NCI-H1092 (cell line): Measurements from ENCODE around the gene MEGF11.

Experiments used
- DNase-seq: peaks from one replicate; lab custom pipeline; 2025; lab: John Stamatoyannopoulos, UW

The MEGF11 gene

DNA sequence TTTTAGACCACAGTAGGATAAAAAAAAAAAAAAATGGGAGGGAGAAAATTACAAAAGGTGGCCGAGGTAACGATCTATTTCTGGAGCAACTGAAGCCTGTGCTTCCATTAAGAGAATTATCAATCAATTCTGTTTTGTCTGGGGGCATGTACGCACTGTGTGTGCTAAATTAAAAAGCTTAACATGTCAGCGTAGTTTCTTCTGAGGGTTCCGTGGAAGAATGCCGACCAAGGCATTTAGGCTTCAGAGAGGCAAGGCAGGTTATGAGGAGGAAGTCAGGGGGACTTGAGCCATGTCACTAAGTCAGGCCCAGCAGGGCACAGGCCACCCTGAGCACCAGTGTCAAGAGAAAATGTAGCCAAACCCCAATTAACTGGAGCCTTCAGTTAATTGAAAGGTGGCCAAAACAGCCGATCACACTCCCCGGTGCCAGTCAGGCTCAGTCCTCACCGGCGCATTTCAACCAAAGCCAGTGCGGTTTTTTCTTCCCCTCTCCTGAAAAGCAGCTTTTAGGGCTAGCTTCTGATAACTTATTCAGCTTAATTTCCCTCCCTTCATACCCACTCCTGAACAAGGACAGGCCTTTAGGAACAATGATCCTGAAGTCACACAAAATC lies 113.9 kb downstream of the MEGF11 start:
- no peak for DNase-seq

- no peak for DNase-seq
These were observed 114.5 kb downstream of the MEGF11 start for GRCh38 chr15:66138892-66139590.

DNA sequence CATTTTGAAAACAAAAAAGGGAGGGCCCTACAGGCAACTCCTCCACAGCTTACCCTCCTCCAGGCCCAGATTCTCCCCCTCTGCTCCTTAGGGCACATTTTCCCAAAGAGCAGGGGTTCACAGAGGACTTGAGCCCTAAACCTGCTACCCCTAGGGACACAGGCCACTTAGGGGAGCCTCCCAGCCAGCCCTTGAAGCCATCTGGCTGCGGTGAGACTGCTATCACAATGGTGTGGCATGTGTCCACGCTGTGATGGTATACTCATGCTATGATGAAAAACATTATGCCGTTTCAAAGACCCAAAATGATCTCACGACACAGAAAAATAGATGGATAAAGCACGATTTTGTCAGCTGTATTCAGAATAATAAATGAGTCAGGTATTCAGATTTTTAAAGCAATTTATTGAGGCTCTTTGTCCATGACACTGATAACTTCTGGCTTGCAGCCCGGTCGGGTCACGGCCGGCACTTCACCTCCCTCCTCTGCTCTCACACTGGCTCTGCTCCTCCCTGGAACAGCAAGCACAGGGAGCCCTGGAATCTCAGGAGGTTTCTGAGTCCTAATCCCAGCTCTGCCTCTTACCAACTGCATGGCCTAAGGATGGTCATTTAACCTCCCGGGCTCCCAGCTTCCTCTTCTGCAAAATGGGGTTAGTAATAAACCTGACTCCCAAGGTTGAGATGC lies 115.3 kb downstream of the MEGF11 start:
- peak; percentile 52 for DNase-seq

GRCh38 chr15:66136948-66137347 lies 116.6 kb downstream of the MEGF11 start:
- no peak for DNase-seq

GRCh38 chr15:66135664-66136063 lies 117.9 kb downstream of the MEGF11 start:
- DNase-seq, result no peak

- DNase-seq, result no peak
These were observed 119.3 kb downstream of the MEGF11 start for GRCh38 chr15:66134284-66134683.

- no peak for DNase-seq
These were observed 120.2 kb downstream of the MEGF11 start for GRCh38 chr15:66133247-66133885.

GRCh38 chr15:66132251-66132816 lies 121.2 kb downstream of the MEGF11 start:
- no peak for DNase-seq

DNA sequence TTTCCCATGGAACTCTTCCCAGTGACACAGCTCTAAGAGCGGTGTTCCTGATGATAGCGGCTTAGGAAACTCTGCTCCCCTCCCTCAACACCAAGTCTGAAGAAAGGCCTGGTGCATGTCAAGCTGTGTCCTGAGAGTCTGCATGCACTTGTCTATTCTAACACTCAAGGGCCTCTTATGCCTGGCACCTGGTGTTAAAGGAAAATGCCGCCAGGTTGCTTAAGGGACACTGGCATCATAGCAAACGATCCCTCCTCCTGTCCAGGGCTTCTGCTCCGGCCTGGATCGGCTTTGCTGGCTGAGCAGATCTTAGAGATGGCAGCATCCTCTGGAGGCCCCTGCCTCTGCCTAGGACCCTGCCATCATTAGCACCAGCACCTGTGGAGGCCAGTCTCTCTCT lies 121.7 kb downstream of the MEGF11 start:
- no peak for DNase-seq

DNA sequence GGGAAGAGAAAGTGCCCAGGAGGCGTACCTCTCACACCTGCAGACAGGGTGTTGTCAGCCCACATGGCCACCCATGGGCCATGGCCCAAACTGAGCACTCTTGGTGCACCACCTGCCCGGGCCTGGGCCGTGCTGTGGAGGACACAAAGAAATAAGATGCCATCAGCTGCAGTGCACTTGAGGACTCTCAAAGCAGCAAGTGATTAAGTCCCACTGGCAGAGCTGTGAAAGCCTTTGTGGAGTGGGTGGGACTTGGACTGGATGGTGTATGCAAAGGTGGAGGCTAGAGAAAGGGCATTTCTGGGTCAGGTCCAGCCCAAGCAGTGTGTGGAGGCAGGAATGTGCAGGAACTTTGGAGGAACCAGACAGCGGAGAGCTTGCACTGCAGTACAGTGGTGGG lies 122.3 kb downstream of the MEGF11 start:
- no peak for DNase-seq

GRCh38 chr15:66130496-66131034 lies 123.0 kb downstream of the MEGF11 start:
- DNase-seq, result no peak

DNA sequence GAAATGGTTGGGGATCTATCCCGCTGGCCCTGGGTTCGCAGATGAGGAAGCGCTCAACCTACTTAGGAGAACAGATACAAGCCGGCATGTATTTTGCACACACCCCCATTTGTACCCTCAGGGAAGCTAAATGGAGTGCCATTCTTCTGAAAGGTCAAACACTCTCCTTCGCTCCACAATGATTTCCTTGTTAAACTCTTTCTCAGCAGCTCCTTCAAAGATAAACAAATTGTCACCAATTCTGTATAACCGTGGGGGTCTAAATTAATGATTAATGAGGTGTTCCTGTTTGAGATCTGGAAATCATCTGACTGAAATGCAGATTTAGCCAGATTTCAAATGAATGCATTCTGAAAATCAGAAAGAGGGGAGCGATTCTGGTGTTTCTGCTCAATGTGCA lies 124.0 kb downstream of the MEGF11 start:
- no peak for DNase-seq

DNA sequence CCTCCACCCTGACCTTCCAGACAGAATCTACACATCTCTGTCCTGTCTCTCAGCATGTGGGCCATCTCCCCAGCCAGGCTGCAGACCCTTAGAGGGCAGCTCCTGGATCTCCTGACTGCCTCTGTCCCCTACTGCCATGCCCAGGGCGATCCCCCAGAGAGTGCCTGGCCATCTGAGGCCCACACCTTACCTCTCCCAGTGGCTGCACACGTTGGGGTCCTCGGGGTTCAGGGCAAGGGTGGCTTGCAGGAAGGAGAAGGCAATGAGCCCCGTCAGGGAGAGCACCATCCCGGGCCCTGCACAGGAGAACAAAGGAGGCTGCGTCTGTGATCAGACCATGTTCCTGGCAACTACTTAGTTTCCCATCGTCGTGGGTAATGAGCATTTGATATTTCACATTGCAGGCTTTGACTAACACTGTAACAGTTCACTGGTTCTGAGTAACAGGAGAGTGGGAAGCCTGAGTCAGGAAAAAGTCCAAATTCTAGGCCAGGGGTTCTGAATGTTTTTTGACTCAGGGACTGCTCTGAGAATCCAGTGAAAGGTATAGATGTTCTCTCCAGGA lies 125.4 kb downstream of the MEGF11 start:
- DNase-seq, result no peak

DNA sequence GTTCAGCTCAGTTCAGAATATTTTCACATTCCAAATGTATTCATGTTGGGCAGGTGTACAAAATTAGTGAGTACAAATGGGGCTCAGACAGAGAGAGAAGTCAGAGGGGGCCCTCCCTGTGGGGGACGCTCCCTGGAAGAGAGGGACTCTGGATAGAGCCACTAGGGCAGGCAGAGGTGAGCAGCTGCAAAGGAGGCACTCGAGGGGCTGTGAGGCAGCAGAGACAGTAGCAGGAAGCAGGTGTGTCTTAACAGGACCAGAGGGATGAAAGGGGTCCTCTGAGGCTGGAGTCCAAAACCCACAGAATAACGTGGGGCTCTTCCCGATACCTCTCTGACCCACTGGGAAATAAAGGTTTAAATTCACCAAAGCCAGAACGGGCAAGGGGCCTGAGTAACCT lies 127.1 kb downstream of the MEGF11 start:
- no peak for DNase-seq

DNA sequence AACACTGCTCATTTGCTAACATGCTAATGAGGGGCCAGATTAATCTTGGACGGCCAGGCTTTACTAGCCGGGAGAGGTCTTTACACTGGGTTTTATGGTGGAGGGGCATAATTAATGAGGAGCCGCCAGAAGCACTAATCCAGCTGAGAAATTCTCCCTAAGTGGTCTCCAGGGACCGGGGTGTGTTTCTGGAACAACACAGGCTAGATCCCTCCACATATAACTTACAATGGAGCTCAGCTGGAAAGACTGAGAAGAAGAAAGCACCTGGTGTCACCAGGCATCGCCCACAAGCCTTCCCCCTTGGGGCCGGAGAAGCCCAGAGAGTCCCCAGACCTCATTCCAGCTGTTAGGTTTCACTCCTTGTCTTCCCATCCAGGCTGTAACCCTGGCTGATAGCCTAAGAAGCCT lies 127.5 kb downstream of the MEGF11 start:
- DNase-seq, result peak; percentile 38

DNA sequence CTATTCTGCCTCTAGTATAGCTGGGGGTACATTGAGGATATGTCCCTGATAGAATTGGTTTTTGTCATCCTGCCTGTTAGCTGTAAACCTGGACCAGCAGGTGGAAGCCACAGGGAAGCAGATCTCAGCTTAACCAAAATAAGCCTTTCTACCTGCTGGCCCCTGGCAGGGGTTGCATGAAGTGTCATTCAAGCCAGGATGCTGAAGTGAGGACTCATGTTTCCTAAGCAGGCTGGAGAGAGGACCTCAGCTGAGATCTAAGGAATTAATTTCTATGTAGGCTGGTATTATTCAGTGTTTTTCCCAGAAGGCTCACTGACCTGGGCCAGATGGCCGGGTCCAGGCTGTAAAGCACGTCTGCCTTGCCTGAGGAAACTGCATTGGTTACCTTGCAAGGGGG lies 128.9 kb downstream of the MEGF11 start:
- no peak for DNase-seq

DNA sequence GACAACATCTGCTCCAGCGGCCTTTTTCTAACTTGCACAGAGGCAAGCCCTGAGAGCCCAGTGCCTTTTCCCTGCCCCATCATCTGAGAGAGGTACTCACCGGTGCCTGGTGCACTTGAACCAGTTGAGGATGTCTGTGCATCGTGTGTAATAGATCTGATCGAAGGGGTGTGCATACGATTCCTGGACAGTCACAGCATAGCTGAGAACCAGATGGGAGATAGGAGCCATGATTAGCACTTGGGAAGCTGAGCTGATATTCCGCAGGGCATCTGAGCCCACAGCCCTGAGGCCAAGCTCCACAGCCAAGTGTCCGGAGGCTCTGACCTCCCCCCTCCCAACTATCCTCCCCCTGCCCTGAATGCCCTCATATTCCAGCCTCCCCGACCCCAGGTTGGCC lies 129.8 kb downstream of the MEGF11 start:
- no peak for DNase-seq

DNA sequence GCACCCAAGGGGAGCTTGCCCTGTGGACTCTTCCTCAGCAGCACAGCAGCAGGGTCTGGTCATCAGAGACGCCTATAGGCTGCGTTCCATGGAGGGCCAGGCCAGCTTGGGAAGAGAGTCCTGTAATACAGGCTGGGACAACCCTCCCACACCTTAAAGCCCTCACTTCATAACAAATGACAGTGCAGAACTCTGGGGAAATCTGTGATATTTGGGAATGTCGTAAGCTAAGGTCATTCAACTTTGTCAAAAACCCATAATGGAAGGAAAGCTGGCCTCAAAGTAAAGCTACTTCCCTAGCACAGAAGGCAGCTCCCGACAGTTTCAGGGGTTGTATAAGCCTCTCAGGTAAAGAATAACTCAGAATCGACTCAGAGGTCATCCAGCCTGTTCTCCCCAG lies 133.1 kb downstream of the MEGF11 start:
- no peak for DNase-seq

DNA sequence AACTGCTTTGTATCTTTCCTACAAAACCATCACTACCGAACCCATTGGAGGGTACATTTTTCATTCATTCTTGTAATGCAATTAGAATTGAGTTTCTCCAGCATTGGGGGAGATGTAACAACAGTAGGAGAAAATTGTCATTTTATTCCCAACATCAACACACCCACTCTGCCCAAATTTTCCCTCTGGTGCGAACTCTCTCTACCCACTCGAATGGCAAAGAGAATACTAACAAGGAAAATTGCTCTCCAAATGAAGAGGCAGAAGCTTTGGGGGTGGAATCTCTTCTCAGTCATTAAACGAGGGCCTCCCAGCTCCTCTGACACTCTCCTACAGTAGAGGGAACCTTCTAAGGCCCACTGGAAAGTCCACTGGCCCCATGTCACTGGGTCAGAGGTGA lies 135.7 kb downstream of the MEGF11 start:
- no peak for DNase-seq

- DNase-seq, result no peak
These were observed 137.9 kb downstream of the MEGF11 start for GRCh38 chr15:66115568-66116206.

GRCh38 chr15:66114863-66115425 lies 138.6 kb downstream of the MEGF11 start:
- DNase-seq, result no peak
